ENCODE results near the gene LRRN1. TPM values are rescaled to one million over a fixed set of nuclear protein-coding genes. Genes with fewer than 3 reads are reported as not detected.
A peak's percentile ranks its signal among the peaks of the same experiment; 100 is the strongest.

Gene LRRN1
- total and polyA plus RNA-seq, 11 donors: 0.07 to 3.0 (median 0.21) TPM; not detected in 3

DNA sequence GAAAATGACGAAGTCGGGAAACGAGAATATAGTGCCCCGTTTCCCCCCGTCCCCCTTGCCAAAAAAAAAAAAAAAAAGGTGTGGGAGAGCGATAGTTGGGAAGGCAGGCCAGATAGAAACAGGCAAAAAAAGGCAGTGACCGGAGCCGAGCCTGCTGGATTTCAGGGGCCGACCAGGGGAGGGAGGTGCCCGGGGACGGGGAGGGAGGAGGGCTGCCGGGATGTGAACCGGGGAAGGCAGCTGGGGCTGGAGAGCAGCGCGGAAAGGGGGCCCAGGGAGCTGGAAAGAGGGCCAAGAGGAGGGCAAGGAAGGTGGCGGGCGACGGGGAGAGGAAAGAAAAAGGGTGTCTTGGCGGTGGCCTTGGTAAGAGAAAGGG is 837 bp downstream of the LRRN1 start:
- no peak overlapping the region for H3K27ac ChIP-seq
- intact Hi-C loops (cut with DNase I): no loop called here
- DNase-seq: peak in 2 of 5 donors; percentile 10 to 20

GRCh38 chr3:3800685-3801493 is 1.7 kb downstream of the LRRN1 start:
- no peak for TF ChIP-seq POLR2A (IDR thresholded peaks at IDR 0.05)
- TF ChIP-seq, protein P1, sequence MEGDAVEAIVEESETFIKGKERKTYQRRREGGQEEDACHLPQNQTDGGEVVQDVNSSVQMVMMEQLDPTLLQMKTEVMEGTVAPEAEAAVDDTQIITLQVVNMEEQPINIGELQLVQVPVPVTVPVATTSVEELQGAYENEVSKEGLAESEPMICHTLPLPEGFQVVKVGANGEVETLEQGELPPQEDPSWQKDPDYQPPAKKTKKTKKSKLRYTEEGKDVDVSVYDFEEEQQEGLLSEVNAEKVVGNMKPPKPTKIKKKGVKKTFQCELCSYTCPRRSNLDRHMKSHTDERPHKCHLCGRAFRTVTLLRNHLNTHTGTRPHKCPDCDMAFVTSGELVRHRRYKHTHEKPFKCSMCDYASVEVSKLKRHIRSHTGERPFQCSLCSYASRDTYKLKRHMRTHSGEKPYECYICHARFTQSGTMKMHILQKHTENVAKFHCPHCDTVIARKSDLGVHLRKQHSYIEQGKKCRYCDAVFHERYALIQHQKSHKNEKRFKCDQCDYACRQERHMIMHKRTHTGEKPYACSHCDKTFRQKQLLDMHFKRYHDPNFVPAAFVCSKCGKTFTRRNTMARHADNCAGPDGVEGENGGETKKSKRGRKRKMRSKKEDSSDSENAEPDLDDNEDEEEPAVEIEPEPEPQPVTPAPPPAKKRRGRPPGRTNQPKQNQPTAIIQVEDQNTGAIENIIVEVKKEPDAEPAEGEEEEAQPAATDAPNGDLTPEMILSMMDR (IDR thresholded peaks at IDR 0.05): no peak
- H3K36me3 ChIP-seq: no peaks in the 10 kb centered on the region
- intact Hi-C loops (cut with DNase I): no loop called here
- peak overlapping the region in 11 of 12 donors; percentile 27 to 61 (median 54) for H3K4me3 ChIP-seq
- 2 to 3% (median 2%) methylated on average over 39 to 53 of the region's 53 CpGs for WGBS, 4 donors
- H3K27ac ChIP-seq: no peak overlapping the region
- H3K4me1 ChIP-seq: peaks cover 0 to 29% (median 8%) of the 10 kb centered on the region in 12 donors
- H3K27me3 ChIP-seq: peaks cover 0 to 61% (median 31%) of the 10 kb centered on the region in 9 donors
- H3K9me3 ChIP-seq: no peaks in the 10 kb centered on the region
- peak in 3 of 4 donors; percentile 47 to 57 (median 55) for ATAC-seq
- peak in 4 of 5 donors; percentile 14 to 68 (median 34) for DNase-seq

More for the DNA sequence above, 837 bp downstream of the LRRN1 start:
- no peak for TF ChIP-seq POLR2A (IDR thresholded peaks at IDR 0.05)
- TF ChIP-seq, protein P1 (IDR thresholded peaks at IDR 0.05): no peak
- Histone ChIP-seq H3K27me3 (peaks cover 0 to 57% (median 31%) of the 10 kb centered on the region in 9 donors), H3K4me1 (peaks cover 0 to 29% (median 8%) of the 10 kb centered on the region in 12 donors), H3K36me3 (no peaks in the 10 kb centered on the region), H3K4me3 (peak overlapping the region; percentile 22 to 61 (median 52)), H3K9me3 (no peaks in the 10 kb centered on the region)
- 1 to 2% (median 1%) methylated on average over 19 of the region's 19 CpGs for WGBS, 4 donors
- peak in 1 of 4 donors; percentile 53 for ATAC-seq

GRCh38 chr3:3801494-3801841 is 2.2 kb downstream of the LRRN1 start:
- Histone ChIP-seq H3K27me3 (peaks cover 0 to 61% (median 31%) of the 10 kb centered on the region in 9 donors), H3K4me1 (peaks cover 0 to 29% (median 8%) of the 10 kb centered on the region in 12 donors), H3K4me3 (no peak overlapping the region), H3K36me3 (no peaks in the 10 kb centered on the region), H3K27ac (no peak overlapping the region), H3K9me3 (no peaks in the 10 kb centered on the region)
- no peak for DNase-seq
- intact Hi-C loops (cut with DNase I): no loop called here
- 52 to 76% (median 70%) methylated on average over 4 of the region's 4 CpGs for WGBS, 4 donors
- TF ChIP-seq, protein P1 (IDR thresholded peaks at IDR 0.05): no peak
- TF ChIP-seq POLR2A (IDR thresholded peaks at IDR 0.05): no peak
- no peak for ATAC-seq

- TF ChIP-seq POLR2A (IDR thresholded peaks at IDR 0.05): no peak
- Histone ChIP-seq H3K27ac (no peak overlapping the region), H3K4me3 (no peak overlapping the region), H3K9me3 (no peaks in the 10 kb centered on the region), H3K36me3 (no peaks in the 10 kb centered on the region), H3K27me3 (peaks cover 0 to 61% (median 31%) of the 10 kb centered on the region in 9 donors), H3K4me1 (peaks cover 0 to 29% (median 8%) of the 10 kb centered on the region in 12 donors)
- no peak for DNase-seq
- 63 to 83% (median 72%) methylated on average over 13 of the region's 13 CpGs for WGBS, 4 donors
- no peak for ATAC-seq
- intact Hi-C loops (cut with DNase I): no loop called here
Measured at GRCh38 chr3:3802046-3802445, 2.8 kb downstream of the LRRN1 start.

Data from heart left ventricle (tissue), 16 donors.